Astrocyte (in vitro differentiated cells and primary cell): Measurements from ENCODE around the gene DBNDD2.

ENCODE experiments used
- CTCF ChIP-seq: IDR thresholded peaks from 2 replicates; pipeline ENCODE4 v1.5.1; 2011; ENCODE audit warnings: low read depth, mild to moderate bottlenecking, inconsistent platforms, low read length, moderate library complexity; ENCODE audit not compliant: insufficient read depth
- EZH2 ChIP-seq: IDR thresholded peaks from 2 replicates; pipeline ENCODE4 v1.6.1; 2012; ENCODE audit warnings: mild to moderate bottlenecking, low read length, inconsistent platforms; ENCODE audit not compliant: insufficient read depth

GRCh38 chr20:45433976-45434375 lies 25.9 kb downstream of the DBNDD2 start:
- no peak for TF ChIP-seq CTCF
- no peak for TF ChIP-seq EZH2
